Measurements from ENCODE around the gene SERPINB12.

Gene SERPINB12

GRCh38 chr18:63551769-63552168 is 9.6 kb downstream of the SERPINB12 start:
- DNase-seq (ENCODE audit: low spot score): no peak

GRCh38 chr18:63552581-63552980 is 10.4 kb downstream of the SERPINB12 start:
- DNase-seq (ENCODE audit: low spot score): no peak

- peak; percentile 23 for DNase-seq (ENCODE audit: low spot score)
These were observed 10.9 kb downstream of the SERPINB12 start for GRCh38 chr18:63553081-63553480.

- DNase-seq (ENCODE audit: low spot score): no peak
These were observed 17.7 kb downstream of the SERPINB12 start for GRCh38 chr18:63559567-63560491.

- DNase-seq (ENCODE audit: low spot score): no peak
These were observed 20.1 kb downstream of the SERPINB12 start for GRCh38 chr18:63562284-63562683.

GRCh38 chr18:63564021-63564420 is 21.9 kb downstream of the SERPINB12 start:
- DNase-seq (ENCODE audit: low spot score): no peak

- DNase-seq (ENCODE audit: low spot score): no peak
These were observed 22.4 kb downstream of the SERPINB12 start for GRCh38 chr18:63564561-63564960.

- no peak for DNase-seq (ENCODE audit: low spot score)
These were observed 25.1 kb downstream of the SERPINB12 start for GRCh38 chr18:63567276-63567675.

- DNase-seq (ENCODE audit: low spot score): no peak
These were observed 25.7 kb downstream of the SERPINB12 start for GRCh38 chr18:63567825-63568224.

GRCh38 chr18:63570721-63571120 is 28.6 kb downstream of the SERPINB12 start:
- no peak for DNase-seq (ENCODE audit: low spot score)

GRCh38 chr18:63575681-63576080 is 33.5 kb downstream of the SERPINB12 start:
- no peak for DNase-seq (ENCODE audit: low spot score)

GRCh38 chr18:63578357-63578958 is 36.3 kb downstream of the SERPINB12 start:
- peak; percentile 36 for DNase-seq (ENCODE audit: low spot score)

GRCh38 chr18:63579616-63580015 is 37.4 kb downstream of the SERPINB12 start:
- no peak for DNase-seq (ENCODE audit: low spot score)

- no peak for DNase-seq (ENCODE audit: low spot score)
These were observed 43.8 kb downstream of the SERPINB12 start for GRCh38 chr18:63585988-63586387.

GRCh38 chr18:63586431-63586830 is 44.3 kb downstream of the SERPINB12 start:
- DNase-seq (ENCODE audit: low spot score): peak; percentile 17

- DNase-seq (ENCODE audit: low spot score): no peak
These were observed 44.8 kb downstream of the SERPINB12 start, which contains the start of gene SERPINB13 for GRCh38 chr18:63586966-63587365. SERPINB13 (plus strand) TSS chr18:63587343; CDS start chr18:63588668, 1,325 bp downstream.

- no peak for DNase-seq (ENCODE audit: low spot score)
These were observed 46.7 kb downstream of the SERPINB12 start for GRCh38 chr18:63588909-63589308.

- DNase-seq (ENCODE audit: low spot score): no peak
These were observed 48.2 kb downstream of the SERPINB12 start for GRCh38 chr18:63590373-63590772.

- no peak for DNase-seq (ENCODE audit: low spot score)
These were observed 49.0 kb downstream of the SERPINB12 start for GRCh38 chr18:63590966-63591695.

- no peak for DNase-seq (ENCODE audit: low spot score)
These were observed 49.6 kb downstream of the SERPINB12 start for GRCh38 chr18:63591725-63592124.

GRCh38 chr18:63592471-63592870 is 50.3 kb downstream of the SERPINB12 start:
- no peak for DNase-seq (ENCODE audit: low spot score)

- DNase-seq (ENCODE audit: low spot score): no peak
These were observed 54.8 kb downstream of the SERPINB12 start for GRCh38 chr18:63596964-63597363.

GRCh38 chr18:63603355-63603754 is 61.2 kb downstream of the SERPINB12 start:
- no peak for DNase-seq (ENCODE audit: low spot score)

Data from Ammon's horn (tissue), 1 donor.